NCI-H146 treated with DMSO at 0.1 percent for 48 hours (cell line): ENCODE measurements around the gene OR4D10.

Experiments
- DNase-seq: peaks from one replicate; lab custom pipeline; 2025; ENCODE audit not compliant: unreplicated experiment; lab: John Stamatoyannopoulos, UW

Gene OR4D10

DNA sequence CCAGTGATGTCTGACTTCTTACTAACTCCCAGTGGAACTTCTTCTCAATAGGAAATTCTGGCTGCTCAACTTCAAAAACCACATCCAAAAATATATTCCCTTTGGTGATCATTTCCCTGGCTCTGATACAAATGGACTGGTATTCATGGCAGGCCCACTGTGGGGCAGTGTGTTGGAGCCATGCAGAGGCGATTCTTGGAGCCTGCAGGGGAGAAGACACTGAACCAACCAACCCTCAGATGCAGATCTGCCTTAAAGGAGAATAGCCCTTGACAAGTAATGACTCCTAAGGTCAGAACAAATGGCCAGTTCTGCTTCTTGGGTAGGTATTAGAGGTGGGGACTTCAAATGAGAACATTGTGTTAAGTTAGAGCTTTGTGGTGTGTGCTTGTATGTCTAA, 50.4 kb downstream of the OR4D10 start:
- DNase-seq, result no peak

GRCh38 chr11:59528711-59529110, 55.6 kb downstream of the OR4D10 start:
- DNase-seq, result no peak
